Measurements from ENCODE around the gene MYRF. TPM values are rescaled to one million over a fixed set of nuclear protein-coding genes. Genes with fewer than 3 reads are reported as not detected.

The MYRF gene
- total and polyA plus RNA-seq, 9 of the 15 experiments (the other 6 are each of a cell fraction or from before 2014, with no cell fraction given) = 2.3 to 25.8 (median 7.1) TPM

GRCh38 chr11:61749591-61750217 is 2.7 kb upstream of the MYRF start (continued):
- no peak for TF ChIP-seq NONO (IDR thresholded peaks at IDR 0.05; ENCODE audit: low read depth in 2 of 2, low read length in 1 of 2)
- TF ChIP-seq HMBOX1 (IDR thresholded peaks at IDR 0.05) = peak; percentile 32; the same call in 1 of the 2 replicates
- peak; percentile 34; the same call in 1 of the 2 replicates for TF ChIP-seq JUND (IDR thresholded peaks at IDR 0.05; ENCODE audit: borderline replicate concordance, low read depth, low read length)
- TF ChIP-seq JUND (tag; IDR thresholded peaks at IDR 0.05; ENCODE audit: borderline replicate concordance, low read depth, low read length) = no peak; the same call in 2 of the 3 replicates
- TF ChIP-seq FOXM1 (IDR thresholded peaks at IDR 0.05; ENCODE audit: low read depth) = 0 out of 2 replicates have a peak, but pooled peaks have one; percentile 21
- no peak for TF ChIP-seq FOXM1 (CRISPR knock-in tag; IDR thresholded peaks at IDR 0.05; ENCODE audit: low read depth)
- peak; percentile 36 for TF ChIP-seq TAF1 (IDR thresholded peaks at IDR 0.05; ENCODE audit: control insufficient read depth, extremely low read depth, insufficient read depth, low read length, severe bottlenecking)
- TF ChIP-seq FOXJ3 (CRISPR knock-in tag; IDR thresholded peaks at IDR 0.05) = no peak
- TF ChIP-seq IRF1 (CRISPR knock-in tag; IDR thresholded peaks at IDR 0.05; ENCODE audit: borderline replicate concordance) = no peak
- TF ChIP-seq ZNF551 (CRISPR knock-in tag; IDR thresholded peaks at IDR 0.05) = no peak
- TF ChIP-seq IRF2 (CRISPR knock-in tag; IDR thresholded peaks at IDR 0.05) = no peak
- no peak for TF ChIP-seq HEY1 (CRISPR knock-in tag; IDR thresholded peaks at IDR 0.05; ENCODE audit: borderline replicate concordance)
- TF ChIP-seq L3MBTL2 (IDR thresholded peaks at IDR 0.05) = peak; percentile 57
- TF ChIP-seq TBP (optimal IDR thresholded peaks at IDR 0.05; ENCODE audit: low read depth, low read length) = no peak
- TF ChIP-seq ZNF75A (CRISPR knock-in tag; IDR thresholded peaks at IDR 0.05) = no peak
- TF ChIP-seq TOE1 (IDR thresholded peaks at IDR 0.05; ENCODE audit: borderline replicate concordance) = 0 out of 2 replicates have a peak, but pooled peaks have one; percentile 20
- TF ChIP-seq TOE1 (CRISPR knock-in tag; IDR thresholded peaks at IDR 0.05; ENCODE audit: borderline replicate concordance, low read depth) = no peak
- TF ChIP-seq TEAD4 (IDR thresholded peaks at IDR 0.05; ENCODE audit: low read length) = peak; percentile 61
- no peak for TF ChIP-seq TEAD4 (CRISPR knock-in tag; IDR thresholded peaks at IDR 0.05; ENCODE audit: borderline replicate concordance)
- TF ChIP-seq ZEB2 (IDR thresholded peaks at IDR 0.05) = no peak
- peak in 1 of 2 experiments; percentile 31; a peak in 1 of 4 replicates for TF ChIP-seq MNT (conservative IDR thresholded peaks at IDR 0.05)
- no peak for TF ChIP-seq ZBTB1 (CRISPR knock-in tag; IDR thresholded peaks at IDR 0.05; ENCODE audit: borderline replicate concordance, low read depth)
- TF ChIP-seq ZNF780A (CRISPR knock-in tag; IDR thresholded peaks at IDR 0.05) = no peak
- no peak for TF ChIP-seq MEF2A (IDR thresholded peaks at IDR 0.05; ENCODE audit: control insufficient read depth, low read depth, low read length)
- peak; percentile 81; the same call in 1 of the 2 replicates for TF ChIP-seq CBFB (CRISPR knock-in tag; IDR thresholded peaks at IDR 0.05)
- TF ChIP-seq RCOR1 (IDR thresholded peaks at IDR 0.05; ENCODE audit: borderline replicate concordance in 1 of 2, low read depth in 2 of 2, low read length in 2 of 2) = peak in 1 of 2 experiments; percentile 54; a peak in 1 of 4 replicates
- no peak for TF ChIP-seq CSDE1 (IDR thresholded peaks at IDR 0.05)

Measured in K562 (cell line).